GM21576 (cell line): ENCODE results near the gene MCRIP2.
A peak's percentile ranks its signal among the peaks of the same experiment; 100 is the strongest.

Experiments
- ATAC-seq: cut with Tn5 transposase; IDR thresholded peaks from one replicate; pipeline ENCODE4 v1.9.1; 2021; ENCODE audit warnings: mild to moderate bottlenecking, moderate library complexity; ENCODE audit not compliant: unreplicated experiment

MCRIP2 gene

GRCh38 chr16:631808-632358 lies 9.7 kb upstream of the MCRIP2 start:
- no peak for ATAC-seq

DNA sequence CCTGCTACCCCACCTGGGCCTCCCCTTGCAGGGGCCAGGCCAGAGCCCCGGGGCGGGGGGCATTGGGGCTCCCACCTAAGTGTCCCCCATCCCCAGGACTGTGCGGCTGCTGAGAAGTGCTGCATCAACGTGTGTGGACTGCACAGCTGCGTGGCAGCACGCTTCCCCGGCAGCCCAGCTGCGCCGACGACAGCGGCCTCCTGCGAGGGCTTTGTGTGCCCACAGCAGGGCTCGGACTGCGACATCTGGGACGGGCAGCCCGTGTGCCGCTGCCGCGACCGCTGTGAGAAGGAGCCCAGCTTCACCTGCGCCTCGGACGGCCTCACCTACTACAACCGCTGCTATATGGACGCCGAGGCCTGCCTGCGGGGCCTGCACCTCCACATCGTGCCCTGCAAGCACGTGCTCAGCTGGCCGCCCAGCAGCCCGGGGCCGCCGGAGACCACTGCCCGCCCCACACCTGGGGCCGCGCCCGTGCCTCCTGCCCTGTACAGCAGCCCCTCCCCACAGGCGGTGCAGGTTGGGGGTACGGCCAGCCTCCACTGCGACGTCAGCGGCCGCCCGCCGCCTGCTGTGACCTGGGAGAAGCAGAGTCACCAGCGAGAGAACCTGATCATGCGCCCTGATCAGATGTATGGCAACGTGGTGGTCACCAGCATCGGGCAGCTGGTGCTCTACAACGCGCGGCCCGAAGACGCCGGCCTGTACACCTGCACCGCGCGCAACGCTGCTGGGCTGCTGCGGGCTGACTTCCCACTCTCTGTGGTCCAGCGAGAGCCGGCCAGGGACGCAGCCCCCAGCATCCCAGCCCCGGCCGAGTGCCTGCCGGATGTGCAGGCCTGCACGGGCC lies 8.9 kb upstream of the MCRIP2 start:
- no peak for ATAC-seq

- no peak for ATAC-seq
Observed at GRCh38 chr16:633336-634050, 8.1 kb upstream of the MCRIP2 start.

GRCh38 chr16:634051-634670 lies 7.5 kb upstream of the MCRIP2 start:
- ATAC-seq = no peak

- ATAC-seq = no peak
Observed at GRCh38 chr16:634996-635395, 6.6 kb upstream of the MCRIP2 start.

- ATAC-seq = peak; percentile 11
Observed at GRCh38 chr16:635573-636205, 5.9 kb upstream of the MCRIP2 start.

- ATAC-seq = peak; percentile 63
Observed at GRCh38 chr16:636206-637080, 5.2 kb upstream of the MCRIP2 start, which contains the start of gene METTL26. Gene METTL26 (minus strand): TSS chr16:636305. CDS start chr16:636290, 15 bp downstream.

DNA sequence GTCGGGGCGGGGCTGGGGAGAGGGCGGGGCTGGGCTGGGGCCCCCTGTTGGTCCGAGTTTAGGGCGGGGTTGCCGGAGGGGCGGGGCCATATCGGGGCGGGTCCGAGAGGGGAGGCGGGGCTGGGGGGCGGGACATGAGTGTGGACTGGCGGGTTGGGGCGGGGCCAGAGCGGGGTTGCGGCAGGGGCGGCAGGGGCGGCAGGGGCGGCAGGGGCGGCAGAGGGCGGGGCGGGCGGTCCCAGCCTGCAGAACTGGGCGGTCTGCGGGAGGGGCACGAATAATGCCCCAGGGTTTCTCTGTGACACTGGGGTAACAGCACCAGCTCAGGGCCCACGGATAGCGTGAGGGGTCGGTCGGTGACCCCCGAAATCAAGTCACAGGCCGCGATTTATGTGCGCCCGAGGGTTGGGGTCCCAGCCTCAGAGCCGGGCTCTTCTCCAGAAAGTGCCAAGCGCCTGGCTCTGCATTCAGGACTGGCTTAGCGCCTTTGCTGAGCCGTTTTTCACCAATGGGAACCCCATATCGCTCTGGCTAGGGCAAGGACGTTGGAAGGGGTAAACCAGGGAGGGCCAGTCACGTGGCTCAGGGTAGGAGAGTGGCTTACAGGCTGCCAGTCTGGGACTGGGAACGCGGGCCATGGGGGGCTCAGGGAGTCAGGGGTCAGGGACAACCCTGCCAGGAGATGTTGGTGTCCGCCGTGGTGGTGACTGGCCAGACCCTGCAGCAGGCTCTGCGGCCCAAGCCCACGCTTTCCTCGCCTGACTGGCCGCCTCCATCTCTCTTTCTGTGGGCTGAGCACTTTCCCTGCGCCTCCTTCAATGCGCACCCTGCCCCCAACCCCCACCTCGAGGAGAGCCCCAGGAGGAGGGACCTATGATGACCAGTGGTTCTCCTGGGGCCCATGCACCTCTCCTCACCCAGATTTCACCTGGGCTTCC lies 4.3 kb upstream of the MCRIP2 start:
- no peak for ATAC-seq

- no peak for ATAC-seq
Observed at GRCh38 chr16:638034-638543, 3.5 kb upstream of the MCRIP2 start.

DNA sequence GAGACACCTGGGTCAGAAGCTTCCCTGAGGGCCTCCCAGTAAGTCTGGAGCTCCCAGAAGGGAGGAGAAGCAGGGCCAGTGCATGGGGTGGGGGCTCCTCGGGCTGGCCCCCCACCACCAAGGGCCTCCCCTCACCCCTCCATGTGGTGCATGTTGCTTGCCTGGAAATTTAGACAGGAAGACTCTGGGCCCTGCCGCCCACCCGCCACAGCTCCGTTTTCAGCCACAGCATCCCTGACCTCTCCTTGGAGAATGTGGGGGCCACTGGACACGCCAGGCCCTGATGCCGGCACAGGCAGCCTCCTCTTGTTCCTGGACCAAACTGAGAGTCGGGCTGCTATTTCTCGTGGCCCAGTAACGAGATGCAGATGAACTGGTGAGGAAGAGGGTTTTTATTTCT lies 2.8 kb upstream of the MCRIP2 start:
- ATAC-seq = no peak

GRCh38 chr16:640614-641013 lies 1.0 kb upstream of the MCRIP2 start:
- ATAC-seq = no peak

GRCh38 chr16:642189-643049 lies 791 bp downstream of the MCRIP2 start:
- peak; percentile 32 for ATAC-seq

DNA sequence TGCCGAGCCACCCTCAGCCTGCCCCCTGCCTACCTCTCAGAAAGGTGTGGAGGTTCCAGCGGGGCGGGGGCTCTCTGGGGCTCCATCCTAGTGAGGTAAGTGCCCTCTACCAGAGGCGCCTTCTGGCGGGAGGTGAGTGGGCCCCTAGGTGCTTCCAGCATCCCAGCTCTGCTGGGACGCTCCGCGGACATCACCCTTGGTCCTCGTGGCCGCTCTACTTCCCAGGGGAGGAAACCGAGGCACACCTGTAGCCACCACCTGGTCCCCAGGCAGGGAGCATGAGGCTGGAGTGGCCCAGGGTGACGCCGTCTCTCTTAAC lies 1.4 kb downstream of the MCRIP2 start:
- no peak for ATAC-seq

GRCh38 chr16:644556-644955 lies 2.9 kb downstream of the MCRIP2 start:
- no peak for ATAC-seq

DNA sequence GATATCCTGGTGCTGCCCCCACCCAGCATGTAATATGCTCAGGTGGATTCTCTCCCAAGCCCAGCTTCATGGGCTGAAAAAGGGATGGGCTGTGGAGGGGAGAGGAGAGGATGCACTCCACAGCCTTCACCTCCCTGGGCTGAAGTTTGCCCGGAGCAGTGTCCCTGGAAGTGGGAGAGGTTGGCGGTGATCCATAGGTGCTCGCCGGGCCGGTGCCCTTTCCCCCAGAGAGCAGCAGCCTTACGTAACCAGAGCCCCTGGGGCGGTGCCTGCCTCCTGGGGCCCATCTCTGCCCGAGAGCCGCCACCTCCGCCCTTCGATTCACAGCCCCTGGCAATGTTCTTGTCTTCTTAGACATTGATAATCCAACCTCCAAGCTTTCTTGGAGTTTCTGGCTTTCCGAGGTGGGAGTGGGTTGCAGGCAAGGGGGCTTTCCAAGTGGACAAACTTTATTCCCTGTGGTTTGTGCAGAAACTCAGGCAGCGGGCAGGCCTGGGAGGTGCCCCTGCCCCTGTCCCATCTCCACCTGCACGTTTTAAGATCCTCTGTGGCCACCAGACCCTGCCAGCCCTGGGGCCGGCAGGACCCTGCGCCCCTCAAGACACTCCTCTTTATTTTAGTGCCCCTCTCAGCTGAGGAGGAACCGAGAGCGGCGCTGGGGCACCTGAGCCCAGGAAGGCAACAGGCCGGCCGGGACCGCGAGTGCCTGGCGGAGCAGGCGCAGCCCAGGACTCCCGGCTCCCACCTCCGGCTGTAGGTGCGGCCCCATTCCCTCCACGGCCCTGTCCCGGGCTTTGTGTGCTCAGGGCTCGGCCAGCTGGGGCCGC lies 4.4 kb downstream of the MCRIP2 start:
- no peak for ATAC-seq

GRCh38 chr16:646679-647172 lies 5.1 kb downstream of the MCRIP2 start:
- no peak for ATAC-seq
